Measurements from ENCODE around the gene SCAI. TPM values are rescaled to one million over a fixed set of nuclear protein-coding genes. Genes with fewer than 3 reads are reported as not detected.

The SCAI gene
- total and polyA plus RNA-seq, 9 of the 15 experiments (the other 6 are each of a cell fraction or from before 2014, with no cell fraction given), result 0.70 to 12.4 (median 4.2) TPM

- TF ChIP-seq MGA (IDR thresholded peaks at IDR 0.05), result peak; percentile 83
- 0 out of 2 replicates have a peak, but pooled peaks have one; percentile 30 for TF ChIP-seq USF1 (CRISPR knock-in tag; IDR thresholded peaks at IDR 0.05)
- TF ChIP-seq ZNF311 (CRISPR knock-in tag; IDR thresholded peaks at IDR 0.05), result no peak
- TF ChIP-seq MEF2A (IDR thresholded peaks at IDR 0.05; ENCODE audit: control insufficient read depth, low read depth, low read length), result no peak
- no peak for TF ChIP-seq ZNF445 (CRISPR knock-in tag; IDR thresholded peaks at IDR 0.05; ENCODE audit: low read depth)
- TF ChIP-seq GABPA (tag; conservative IDR thresholded peaks at IDR 0.05; ENCODE audit: low read depth), result peak; percentile 52
- peak; percentile 77 for TF ChIP-seq RBFOX2 (IDR thresholded peaks at IDR 0.05; ENCODE audit: low read depth, low read length)
- peak; percentile 71 to 82; a peak in 3 of 4 replicates for TF ChIP-seq UBTF (IDR thresholded peaks at IDR 0.05; ENCODE audit: borderline replicate concordance in 1 of 2, low read depth in 2 of 2, low read length in 2 of 2)
- no peak for TF ChIP-seq MXD1 (CRISPR knock-in tag; IDR thresholded peaks at IDR 0.05; ENCODE audit: borderline replicate concordance, poor library complexity, severe bottlenecking)
- TF ChIP-seq MAX (CRISPR knock-in tag; IDR thresholded peaks at IDR 0.05), result peak; percentile 62; the same call in 1 of the 2 replicates
These were observed at the start of gene SCAI (continued) for GRCh38 chr9:125143377-125144090.

Data from K562 (cell line).